ENCODE data around the gene FADS6. TPM values are rescaled to one million over a fixed set of nuclear protein-coding genes. Genes with fewer than 3 reads are reported as not detected.

FADS6 gene
- total RNA-seq, 1 donor from 2014 or later = not detected

- Histone ChIP-seq H3K36me3 (no peaks in the 10 kb centered on the region), H3K4me1 (peaks cover 10% of the 10 kb centered on the region), H3K9me3 (replicated peaks) (no peaks in the 10 kb centered on the region), H3K27me3 (ENCODE audit: low read depth) (peaks cover 94% of the 10 kb centered on the region), H3K4me3 (no peak overlapping the region), H3K27ac (replicated peaks) (no peak overlapping the region)
- no peak for TF ChIP-seq CTCF (IDR thresholded peaks at IDR 0.05; ENCODE audit: borderline replicate concordance)
- intact Hi-C loops (cut with micrococcal nuclease) = no loop called here
- no peak for DNase-seq
These were observed 43.9 kb upstream of the FADS6 start for GRCh38 chr17:74937064-74938051.

GRCh38 chr17:74936470-74936799 is 43.0 kb upstream of the FADS6 start:
- intact Hi-C loops (cut with micrococcal nuclease) = no loop called here
- peaks cover 10% of the 10 kb centered on the region for H3K4me1 ChIP-seq
- H3K4me3 ChIP-seq = no peak overlapping the region
- TF ChIP-seq CTCF (IDR thresholded peaks at IDR 0.05; ENCODE audit: borderline replicate concordance) = no peak
- H3K27me3 ChIP-seq (ENCODE audit: low read depth) = peaks cover 94% of the 10 kb centered on the region
- no peaks in the 10 kb centered on the region for H3K9me3 ChIP-seq (replicated peaks)
- H3K36me3 ChIP-seq = no peaks in the 10 kb centered on the region
- no peak overlapping the region for H3K27ac ChIP-seq (replicated peaks)
- no peak for DNase-seq

GRCh38 chr17:74935585-74936469 is 42.4 kb upstream of the FADS6 start, which contains the start of gene OTOP3:
OTOP3 (plus strand) TSS chr17:74935898; CDS start chr17:74935922, 24 bp downstream.
- TF ChIP-seq CTCF (IDR thresholded peaks at IDR 0.05; ENCODE audit: borderline replicate concordance) = no peak
- Histone ChIP-seq H3K27ac (replicated peaks) (no peak within 1 kb of the TSS), H3K4me3 (peak within 1 kb of the TSS; percentile 9), H3K9me3 (replicated peaks) (no peaks in the 10 kb centered on the region), H3K4me1 (peaks cover 10% of the 10 kb centered on the region), H3K36me3 (no peaks in the 10 kb centered on the region), H3K27me3 (ENCODE audit: low read depth) (peaks cover 94% of the 10 kb centered on the region)
- DNase-seq = no peak
- intact Hi-C loops (cut with micrococcal nuclease) = no loop called here

- H3K4me1 ChIP-seq = peaks cover 10% of the 10 kb centered on the region
- H3K27me3 ChIP-seq (ENCODE audit: low read depth) = peaks cover 95% of the 10 kb centered on the region
- TF ChIP-seq CTCF (IDR thresholded peaks at IDR 0.05; ENCODE audit: borderline replicate concordance) = no peak
- no peak overlapping the region for H3K4me3 ChIP-seq
- no peak for DNase-seq
- H3K27ac ChIP-seq (replicated peaks) = no peak overlapping the region
- intact Hi-C loops (cut with micrococcal nuclease) = no loop called here
- H3K36me3 ChIP-seq = no peaks in the 10 kb centered on the region
- no peaks in the 10 kb centered on the region for H3K9me3 ChIP-seq (replicated peaks)
These were observed 41.6 kb upstream of the FADS6 start for GRCh38 chr17:74935048-74935447.

GRCh38 chr17:74930535-74931036 is 37.2 kb upstream of the FADS6 start:
- H3K27ac ChIP-seq (replicated peaks) = no peak overlapping the region
- DNase-seq = no peak

More at GRCh38 chr17:74930535-74931036, 37.2 kb upstream of the FADS6 start:
- no peak for TF ChIP-seq CTCF (IDR thresholded peaks at IDR 0.05; ENCODE audit: borderline replicate concordance)
- Histone ChIP-seq H3K27me3 (ENCODE audit: low read depth) (peaks cover 98% of the 10 kb centered on the region), H3K4me3 (no peak overlapping the region), H3K9me3 (replicated peaks) (no peaks in the 10 kb centered on the region), H3K4me1 (peaks cover 2% of the 10 kb centered on the region), H3K36me3 (no peaks in the 10 kb centered on the region)
- intact Hi-C loops (cut with micrococcal nuclease) = no loop called here

All from left ventricle myocardium inferior (tissue), 1 donor.